ENCODE measurements around the gene CCDC120.

GRCh38 chrX:49077941-49078340 is 19.1 kb downstream of the CCDC120 start:
- TF ChIP-seq, protein P1, sequence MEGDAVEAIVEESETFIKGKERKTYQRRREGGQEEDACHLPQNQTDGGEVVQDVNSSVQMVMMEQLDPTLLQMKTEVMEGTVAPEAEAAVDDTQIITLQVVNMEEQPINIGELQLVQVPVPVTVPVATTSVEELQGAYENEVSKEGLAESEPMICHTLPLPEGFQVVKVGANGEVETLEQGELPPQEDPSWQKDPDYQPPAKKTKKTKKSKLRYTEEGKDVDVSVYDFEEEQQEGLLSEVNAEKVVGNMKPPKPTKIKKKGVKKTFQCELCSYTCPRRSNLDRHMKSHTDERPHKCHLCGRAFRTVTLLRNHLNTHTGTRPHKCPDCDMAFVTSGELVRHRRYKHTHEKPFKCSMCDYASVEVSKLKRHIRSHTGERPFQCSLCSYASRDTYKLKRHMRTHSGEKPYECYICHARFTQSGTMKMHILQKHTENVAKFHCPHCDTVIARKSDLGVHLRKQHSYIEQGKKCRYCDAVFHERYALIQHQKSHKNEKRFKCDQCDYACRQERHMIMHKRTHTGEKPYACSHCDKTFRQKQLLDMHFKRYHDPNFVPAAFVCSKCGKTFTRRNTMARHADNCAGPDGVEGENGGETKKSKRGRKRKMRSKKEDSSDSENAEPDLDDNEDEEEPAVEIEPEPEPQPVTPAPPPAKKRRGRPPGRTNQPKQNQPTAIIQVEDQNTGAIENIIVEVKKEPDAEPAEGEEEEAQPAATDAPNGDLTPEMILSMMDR (IDR thresholded peaks at IDR 0.05), result no peak
- no peak for TF ChIP-seq POLR2A (IDR thresholded peaks at IDR 0.05)
